CD8-positive, alpha-beta memory T cell (primary cell): ENCODE measurements around the gene CPD. TPM values are rescaled to one million over a fixed set of nuclear protein-coding genes. Genes with fewer than 3 reads are reported as not detected.
A peak's percentile ranks its signal among the peaks of the same experiment; 100 is the strongest.
"Not testable (repeated sequence)": the region's sequence is repeated elsewhere in the genome, so short reads cannot be mapped to it uniquely, and the experiment has no call there.

Experiments used
- CTCF ChIA-PET: fragments of 350-600 bp; sonication (Branson Sonifier 250); formaldehyde crosslinking; loops from one replicate; lab custom pipeline; 2021; ENCODE audit warnings: antibody characterized with exemption; lab: Charles Lee
- POLR2A ChIA-PET: fragments of 350-600 bp; sonication (Branson Sonifier 250); formaldehyde crosslinking; loops from one replicate; lab custom pipeline; 2021; ENCODE audit warnings: antibody characterized with exemption; lab: Charles Lee
- DNase-seq, 5 donors: peaks; one replicate each; pipeline versions ENCODE4 v3.0.0 to v3.0.0-alpha.2; 2020 to 2022; ENCODE audit warnings: mixed read lengths in 1 of 5
- H3K27ac ChIP-seq: one replicate; pipeline ENCODE4 v1.7.0; 2013; ENCODE audit warnings: low read depth, mild to moderate bottlenecking, low read length, moderate library complexity
- H3K27me3 ChIP-seq: 2 replicates; pipeline ENCODE4 v1.7.0; 2013; ENCODE audit warnings: low read length, mild to moderate bottlenecking; ENCODE audit not compliant: insufficient read depth, poor library complexity, severe bottlenecking
- H3K36me3 ChIP-seq: 2 replicates; pipeline ENCODE4 v1.7.0; 2013; ENCODE audit warnings: mild to moderate bottlenecking, low read length, moderate library complexity; ENCODE audit not compliant: insufficient read depth
- H3K4me1 ChIP-seq: 2 replicates; pipeline ENCODE4 v1.7.0; 2013; ENCODE audit warnings: mild to moderate bottlenecking, low read length, moderate library complexity; ENCODE audit not compliant: insufficient read depth
- H3K4me3 ChIP-seq: 2 replicates; pipeline ENCODE4 v1.7.0; 2013; ENCODE audit warnings: mild to moderate bottlenecking, low read length
- H3K9me3 ChIP-seq: 2 replicates; pipeline ENCODE4 v1.7.0; 2013; ENCODE audit warnings: mild to moderate bottlenecking, low read length
- H3K27ac Mint-ChIP-seq, 8 donors: one replicate each; pipeline ENCODE4 v1.8.0; 2020 to 2021; ENCODE audit warnings: mixed read lengths in 8 of 8, mild to moderate bottlenecking in 6 of 8, inconsistent platforms in 3 of 8, moderate library complexity in 3 of 8
- H3K27me3 Mint-ChIP-seq, 2 donors: one replicate each; pipeline ENCODE4 v1.8.0; 2020 to 2021; ENCODE audit warnings: mixed read lengths in 2 of 2, mild to moderate bottlenecking in 1 of 2, moderate library complexity in 1 of 2
- H3K36me3 Mint-ChIP-seq, 3 donors: one replicate each; pipeline ENCODE4 v1.8.0; 2020 to 2021; ENCODE audit warnings: mixed read lengths in 3 of 3, inconsistent platforms in 1 of 3, mild to moderate bottlenecking in 1 of 3
- H3K4me1 Mint-ChIP-seq, 3 donors: one replicate each; pipeline ENCODE4 v1.8.0; 2020 to 2021; ENCODE audit warnings: mixed read lengths in 3 of 3, inconsistent platforms in 1 of 3, mild to moderate bottlenecking in 1 of 3
- H3K4me3 Mint-ChIP-seq, 7 donors: one replicate each; pipeline ENCODE4 v1.8.0; 2020 to 2021; ENCODE audit warnings: mixed read lengths in 7 of 7, mild to moderate bottlenecking in 6 of 7, moderate library complexity in 4 of 7, inconsistent platforms in 2 of 7
- H3K9me3 Mint-ChIP-seq, 5 donors: one replicate each; pipeline ENCODE4 v1.8.0; 2020 to 2022; ENCODE audit warnings: mixed read lengths in 5 of 5, mild to moderate bottlenecking in 3 of 5, moderate library complexity in 2 of 5, inconsistent platforms in 1 of 5
- polyA plus RNA-seq: library from polyadenylated mRNA; unstranded; fragments of 300-500 nt; fragmentation: Illumina TruSeq; gene quantifications from one replicate; pipeline ENCODE4 v1.2.3, GENCODE V29; 2021
- total RNA-seq, 2 experiments: library from RNA; stranded (reverse); gene quantifications; one replicate each; pipeline ENCODE4 v1.2.3, GENCODE V29; 2021

CPD gene
- total and polyA plus RNA-seq, 3 experiments from 2014 or later = 17.3 to 26.7 (median 22.8) TPM

GRCh38 chr17:30443721-30444120 lies 65.0 kb downstream of the CPD start:
- H3K9me3 ChIP-seq = no peaks in the 10 kb centered on the region
- no peak overlapping the region for H3K27ac ChIP-seq
- DNase-seq = no peak
- Mint-ChIP-seq H3K4me3 (no peak overlapping the region), H3K4me1 (peaks cover 10 to 15% (median 11%) of the 10 kb centered on the region in 3 donors), H3K27me3 (no peaks in the 10 kb centered on the region), H3K36me3 (peaks cover 9 to 49% (median 22%) of the 10 kb centered on the region in 3 donors), H3K9me3 (no peaks in the 10 kb centered on the region), H3K27ac (peak overlapping the region in 1 of 8 donors; percentile 23)
- no peaks in the 10 kb centered on the region for H3K27me3 ChIP-seq
- H3K36me3 ChIP-seq = no peaks in the 10 kb centered on the region
- H3K4me1 ChIP-seq = no peaks in the 10 kb centered on the region
- CTCF ChIA-PET = no interaction called here
- H3K4me3 ChIP-seq = no peak overlapping the region
- POLR2A ChIA-PET = no interaction called here

- H3K4me3 Mint-ChIP-seq, CTCF ChIA-PET, DNase-seq, H3K4me1 ChIP-seq, H3K36me3 ChIP-seq, POLR2A ChIA-PET, H3K4me3 ChIP-seq, H3K27ac ChIP-seq, H3K9me3 ChIP-seq, H3K27me3 Mint-ChIP-seq, H3K9me3 Mint-ChIP-seq, H3K27me3 ChIP-seq: not testable (repeated sequence)
- Mint-ChIP-seq H3K27ac (peak overlapping the region in 3 of 8 donors; percentile 4 to 64 (median 54)), H3K36me3 (peaks cover 9 to 69% (median 31%) of the 10 kb centered on the region in 3 donors), H3K4me1 (peaks cover 10 to 15% (median 11%) of the 10 kb centered on the region in 3 donors)
Measured at GRCh38 chr17:30446640-30447039, 67.9 kb downstream of the CPD start.

- no peaks in the 10 kb centered on the region for H3K27me3 Mint-ChIP-seq
- Histone ChIP-seq H3K36me3 (peaks cover 2% of the 10 kb centered on the region), H3K4me1 (no peaks in the 10 kb centered on the region), H3K4me3 (no peak overlapping the region), H3K27me3 (no peaks in the 10 kb centered on the region), H3K27ac (no peak overlapping the region), H3K9me3 (no peaks in the 10 kb centered on the region)
- CTCF ChIA-PET = no interaction called here
- H3K4me3 Mint-ChIP-seq = no peak overlapping the region
- peaks cover 18 to 74% (median 36%) of the 10 kb centered on the region in 3 donors for H3K36me3 Mint-ChIP-seq
- no peaks in the 10 kb centered on the region for H3K9me3 Mint-ChIP-seq
- POLR2A ChIA-PET = no interaction called here
- peaks cover 10 to 15% (median 11%) of the 10 kb centered on the region in 3 donors for H3K4me1 Mint-ChIP-seq
- DNase-seq = no peak
- no peak overlapping the region for H3K27ac Mint-ChIP-seq
Measured at GRCh38 chr17:30449480-30449879, 70.8 kb downstream of the CPD start.

- H3K4me1 ChIP-seq = no peaks in the 10 kb centered on the region
Measured at GRCh38 chr17:30450125-30451027, 71.6 kb downstream of the CPD start.

GRCh38 chr17:30454635-30455034 lies 75.9 kb downstream of the CPD start:
- no peak for DNase-seq
- POLR2A ChIA-PET = no interaction called here
- Mint-ChIP-seq H3K36me3 (peaks cover 22 to 83% (median 34%) of the 10 kb centered on the region in 3 donors), H3K4me3 (no peak overlapping the region), H3K27ac (peak overlapping the region in 1 of 8 donors; percentile 36), H3K4me1 (no peaks in the 10 kb centered on the region), H3K9me3 (no peaks in the 10 kb centered on the region), H3K27me3 (no peaks in the 10 kb centered on the region)
- peaks cover 15% of the 10 kb centered on the region for H3K36me3 ChIP-seq
- H3K27me3 ChIP-seq = no peaks in the 10 kb centered on the region
- no peak overlapping the region for H3K4me3 ChIP-seq
- CTCF ChIA-PET = no interaction called here
- no peak overlapping the region for H3K27ac ChIP-seq
- H3K4me1 ChIP-seq = no peaks in the 10 kb centered on the region
- no peaks in the 10 kb centered on the region for H3K9me3 ChIP-seq

More at GRCh38 chr17:30450125-30451027, 71.6 kb downstream of the CPD start:
- Mint-ChIP-seq H3K27me3 (no peaks in the 10 kb centered on the region), H3K4me3 (no peak overlapping the region), H3K9me3 (no peaks in the 10 kb centered on the region), H3K36me3 (peaks cover 18 to 75% (median 35%) of the 10 kb centered on the region in 3 donors), H3K4me1 (peaks cover 8 to 15% (median 10%) of the 10 kb centered on the region in 3 donors), H3K27ac (peak overlapping the region in 2 of 8 donors; percentile 29 to 78)
- Histone ChIP-seq H3K4me3 (no peak overlapping the region), H3K27ac (no peak overlapping the region), H3K36me3 (peaks cover 4% of the 10 kb centered on the region), H3K9me3 (no peaks in the 10 kb centered on the region), H3K27me3 (no peaks in the 10 kb centered on the region)
- POLR2A ChIA-PET = no interaction called here
- no peak for DNase-seq
- CTCF ChIA-PET = no interaction called here

GRCh38 chr17:30458371-30458770 lies 79.6 kb downstream of the CPD start:
- H3K9me3 ChIP-seq = no peaks in the 10 kb centered on the region
- no peak for DNase-seq
- CTCF ChIA-PET = no interaction called here
- no peak overlapping the region for H3K27ac ChIP-seq
- H3K27me3 ChIP-seq = no peaks in the 10 kb centered on the region
- no peak overlapping the region for H3K4me3 ChIP-seq
- Mint-ChIP-seq H3K9me3 (no peaks in the 10 kb centered on the region), H3K27me3 (peaks cover 0 to 1% of the 10 kb centered on the region in 2 donors), H3K4me1 (no peaks in the 10 kb centered on the region), H3K36me3 (peaks cover 18 to 82% (median 33%) of the 10 kb centered on the region in 3 donors), H3K27ac (peak overlapping the region in 1 of 8 donors; percentile 64), H3K4me3 (no peak overlapping the region)
- peaks cover 29% of the 10 kb centered on the region for H3K36me3 ChIP-seq
- H3K4me1 ChIP-seq = no peaks in the 10 kb centered on the region
- POLR2A ChIA-PET = no interaction called here

GRCh38 chr17:30458797-30459413 lies 80.2 kb downstream of the CPD start:
- H3K27ac ChIP-seq, CTCF ChIA-PET, H3K9me3 ChIP-seq, H3K9me3 Mint-ChIP-seq, H3K4me1 Mint-ChIP-seq, H3K4me3 ChIP-seq, H3K27me3 ChIP-seq, H3K4me1 ChIP-seq, H3K27me3 Mint-ChIP-seq, DNase-seq, POLR2A ChIA-PET, H3K4me3 Mint-ChIP-seq: not testable (repeated sequence)
- peaks cover 18 to 83% (median 33%) of the 10 kb centered on the region in 3 donors for H3K36me3 Mint-ChIP-seq
- H3K27ac Mint-ChIP-seq = peak overlapping the region in 2 of 8 donors; percentile 62 to 64
- peaks cover 29% of the 10 kb centered on the region for H3K36me3 ChIP-seq

- H3K4me3 ChIP-seq = no peak overlapping the region
- CTCF ChIA-PET = interaction anchor here (1.0 kb wide), 1 partner anchor 9 kb away, joined by 4 read pairs; the partner anchor contains the start of gene GOSR1
- Mint-ChIP-seq H3K27me3 (no peaks in the 10 kb centered on the region), H3K36me3 (peaks cover 0 to 27% (median 3%) of the 10 kb centered on the region in 3 donors), H3K9me3 (no peaks in the 10 kb centered on the region), H3K27ac (no peak overlapping the region), H3K4me1 (no peaks in the 10 kb centered on the region), H3K4me3 (no peak overlapping the region)
- H3K36me3 ChIP-seq = peaks cover 7% of the 10 kb centered on the region
- H3K27me3 ChIP-seq = no peaks in the 10 kb centered on the region
- POLR2A ChIA-PET = no interaction called here
- H3K27ac ChIP-seq = no peak overlapping the region
- no peaks in the 10 kb centered on the region for H3K9me3 ChIP-seq
- no peaks in the 10 kb centered on the region for H3K4me1 ChIP-seq
- no peak for DNase-seq
Measured at GRCh38 chr17:30468465-30468864, 89.7 kb downstream of the CPD start.
